HCT116 (cell line): ENCODE results near the gene KRT14. TPM values are rescaled to one million over a fixed set of nuclear protein-coding genes. Genes with fewer than 3 reads are reported as not detected.

Source experiments
- ATAC-seq: fragments of 200-7000 bp; cut with Tn5 transposase; 2 replicates; pipeline ENCODE4 v1.9.1; 2020; ENCODE audit warnings: mild to moderate bottlenecking, moderate library complexity
- Bru-seq: library from RNA; stranded (reverse); fragments of 400-500 nt; gene quantifications from one replicate; lab custom pipeline; 2021; lab: Mats Ljungman, UMichigan
- BruChase-seq, 2 experiments: library from RNA; stranded (reverse); fragments of 400-500 nt; gene quantifications; one replicate each; lab custom pipeline; 2021; lab: Mats Ljungman, UMichigan
- BruUV-seq: library from RNA; stranded (reverse); fragments of 400-500 nt; replicated peaks from 2 replicates; lab custom pipeline; 2021; lab: Mats Ljungman, UMichigan
- CTCF ChIA-PET: fragments of 300-600 bp; sonication (Branson Sonifier 250); formaldehyde crosslinking; loops from one replicate; lab custom pipeline; 2021; ENCODE audit warnings: antibody characterized with exemption; lab: Charles Lee
- POLR2A ChIA-PET: fragments of 300-600, 350-600 bp; sonication (Branson Sonifier 250); formaldehyde crosslinking; loops from one replicate; lab custom pipeline; 2021; ENCODE audit warnings: antibody characterized with exemption; lab: Charles Lee
- RAD21 ChIA-PET, 2 experiments: fragments of 300-600 bp; sonication (Branson Sonifier 250); formaldehyde crosslinking; loops; one replicate each; lab custom pipeline; 2023; ENCODE audit warnings: low total read pairs in 2 of 2; ENCODE audit not compliant: uncharacterized antibody in 2 of 2, unreplicated experiment in 2 of 2, low non-redundant PET in 1 of 2; lab: Charles Lee
- DNase-seq: peaks from one replicate; pipeline ENCODE4 v3.0.0-alpha.2; 2010; ENCODE audit warnings: low read depth, low spot score
- H2AFZ ChIP-seq: fragments of 200-600 bp; shearing (Covaris generic), sonication (generic); 2 replicates; pipeline ENCODE4 v1.6.1; 2017; ENCODE audit warnings: low read depth, mixed run types, mixed read lengths, antibody characterized with exemption, low read length; ENCODE audit not compliant: poor library complexity, severe bottlenecking
- H3K27ac ChIP-seq: 2 replicates; pipeline ENCODE4 v1.5.1; 2012; ENCODE audit warnings: low read depth, low read length
- H3K27me3 ChIP-seq: fragments of 200-600 bp; sonication (generic); 2 replicates; pipeline ENCODE4 v1.6.1; 2016; ENCODE audit warnings: mixed run types, low read length, mixed read lengths; ENCODE audit not compliant: insufficient read depth
- H3K36me3 ChIP-seq, 2 experiments: fragments of 200-500 bp in 1 of 2; fragments of 200-600 bp in 1 of 2; sonication (Bioruptor generic) in 1 of 2; sonication (generic) in 1 of 2; 2 replicates each; pipeline versions ENCODE4 v1.5.1 to v1.6.1; 2014 to 2016; ENCODE audit warnings: low read length in 2 of 2, inconsistent platforms in 1 of 2, mixed read lengths in 1 of 2, mixed run types in 1 of 2; ENCODE audit not compliant: insufficient read depth in 2 of 2, control insufficient read depth in 1 of 2
- H3K4me1 ChIP-seq, 2 experiments: fragments of 200-600 bp in 1 of 2; sonication (generic) in 1 of 2; 2 replicates each; pipeline versions ENCODE4 v1.5.1 to v1.6.1; 2012 to 2017; ENCODE audit warnings: low read length in 2 of 2, inconsistent platforms in 1 of 2, mild to moderate bottlenecking in 1 of 2, mixed read lengths in 1 of 2, mixed run types in 1 of 2, moderate library complexity in 1 of 2; ENCODE audit not compliant: insufficient read depth in 2 of 2, control insufficient read depth in 1 of 2
- H3K4me2 ChIP-seq: fragments of 200-600 bp; sonication (generic); 2 replicates; pipeline ENCODE4 v1.6.1; 2017; ENCODE audit warnings: mixed run types, low read length, mixed read lengths
- H3K4me3 ChIP-seq, 2 experiments: fragments of 200-600 bp in 1 of 2; sonication (generic) in 1 of 2; replicated peaks in 1 of 2; 2 replicates each; pipeline ENCODE4 v1.5.1; 2011 to 2016; ENCODE audit warnings: low read length in 2 of 2, control low read depth in 1 of 2, low read depth in 1 of 2, mild to moderate bottlenecking in 1 of 2, mixed read lengths in 1 of 2, mixed run types in 1 of 2
- H3K79me2 ChIP-seq: fragments of 200-600 bp; sonication (generic); 2 replicates; pipeline ENCODE4 v1.6.1; 2017; ENCODE audit warnings: mild to moderate bottlenecking, mixed run types, low read length, moderate library complexity, mixed read lengths; ENCODE audit not compliant: insufficient read depth
- H3K9ac ChIP-seq: fragments of 200-600 bp; sonication (generic); 2 replicates; pipeline ENCODE4 v1.6.1; 2016; ENCODE audit warnings: low read length, mixed read lengths
- H3K9me2 ChIP-seq: fragments of 200-600 bp; sonication (generic), shearing (Covaris generic); 2 replicates; pipeline ENCODE4 v1.6.1; 2017; ENCODE audit warnings: mixed run types, mild to moderate bottlenecking, moderate library complexity; ENCODE audit not compliant: insufficient read depth
- H3K9me3 ChIP-seq, 2 experiments: fragments of 200-500 bp in 1 of 2; fragments of 200-600 bp in 1 of 2; sonication (Bioruptor generic) in 1 of 2; sonication (generic) in 1 of 2; 2 replicates each; pipeline ENCODE4 v1.6.1; 2014 to 2017; ENCODE audit warnings: low read length in 2 of 2, mixed read lengths in 2 of 2, inconsistent platforms in 1 of 2, low read depth in 1 of 2, mild to moderate bottlenecking in 1 of 2, mixed run types in 1 of 2, moderate library complexity in 1 of 2; ENCODE audit not compliant: control insufficient read depth in 1 of 2, insufficient read depth in 1 of 2
- H4K20me1 ChIP-seq: fragments of 200-600 bp; sonication (generic), shearing (Covaris generic); 2 replicates; pipeline ENCODE4 v1.6.1; 2017; ENCODE audit warnings: mixed run types, mild to moderate bottlenecking, moderate library complexity; ENCODE audit not compliant: insufficient read depth
- ATF3 ChIP-seq: IDR thresholded peaks from 2 replicates; pipeline ENCODE4 v1.6.1; 2012
- EGR1 ChIP-seq: IDR thresholded peaks from 2 replicates; pipeline ENCODE4 v1.6.1; 2012; ENCODE audit warnings: low read depth
- ELF1 ChIP-seq: IDR thresholded peaks from 2 replicates; pipeline ENCODE4 v1.6.1; 2012; ENCODE audit warnings: low read depth, borderline replicate concordance
- EZH2 ChIP-seq: fragments of 200-600 bp; sonication (generic); IDR thresholded peaks from 2 replicates; pipeline ENCODE4 v1.6.1; 2017; ENCODE audit warnings: antibody characterized with exemption, mixed run types
- FOSL1 ChIP-seq: IDR thresholded peaks from 2 replicates; pipeline ENCODE4 v1.6.1; 2012; ENCODE audit warnings: low read depth
- POLR2A ChIP-seq: IDR thresholded peaks from 2 replicates; pipeline ENCODE4 v1.7.0; 2011; ENCODE audit warnings: borderline replicate concordance; ENCODE audit not compliant: insufficient read depth, insufficient read length; ENCODE audit errors: extremely low read depth
- SIN3A ChIP-seq: IDR thresholded peaks from 2 replicates; pipeline ENCODE4 v1.6.1; 2012; ENCODE audit warnings: low read depth
- SP1 ChIP-seq: IDR thresholded peaks from 2 replicates; pipeline ENCODE4 v1.6.1; 2012; ENCODE audit warnings: low read depth
- YY1 ChIP-seq: IDR thresholded peaks from 2 replicates; pipeline ENCODE4 v1.6.1; 2011; ENCODE audit warnings: low read length, low read depth, moderate library complexity, mild to moderate bottlenecking; ENCODE audit not compliant: insufficient replicate concordance; ENCODE audit errors: extremely low read depth
- ZNF274 ChIP-seq: fragments of 200-500 bp; sonication (Bioruptor generic); IDR thresholded peaks from 2 replicates; pipeline ENCODE4 v1.6.1; 2014; ENCODE audit warnings: mild to moderate bottlenecking, low read depth, low read length, inconsistent platforms
- intact Hi-C: fragments of 100-400 bp; cut with micrococcal nuclease; formaldehyde crosslinking; loops from 2 replicates; pipeline ENCODE4 v1.10.0; 2022
- long read RNA-seq: library from polyadenylated mRNA; unstranded; transcript quantifications from one replicate; pipeline ENCODE4 v2.0.0, GENCODE V29; 2021; ENCODE audit not compliant: unreplicated experiment
- polyA plus RNA-seq: library from polyadenylated mRNA; unstranded; fragments of >200 nt; gene quantifications from 2 replicates; pipeline ENCODE4 v1.2.1, GENCODE V29; 2012; ENCODE audit warnings: missing spikeins
- total RNA-seq: library from RNA; stranded (reverse); gene quantifications from one replicate; pipeline ENCODE4 v1.2.1, GENCODE V29; 2021; ENCODE audit not compliant: unreplicated experiment

The KRT14 gene
- not detected for total RNA-seq
- 0.09 and 0.30 TPM in 2 replicates for polyA plus RNA-seq
- not detected for Bru-seq, nascent RNA
- not detected for BruChase-seq, experiment 1, labeled RNA remaining after a 6-hour chase
- not detected for BruChase-seq, experiment 2, labeled RNA remaining after a 2-hour chase
- long read RNA-seq, result 0 reads

DNA sequence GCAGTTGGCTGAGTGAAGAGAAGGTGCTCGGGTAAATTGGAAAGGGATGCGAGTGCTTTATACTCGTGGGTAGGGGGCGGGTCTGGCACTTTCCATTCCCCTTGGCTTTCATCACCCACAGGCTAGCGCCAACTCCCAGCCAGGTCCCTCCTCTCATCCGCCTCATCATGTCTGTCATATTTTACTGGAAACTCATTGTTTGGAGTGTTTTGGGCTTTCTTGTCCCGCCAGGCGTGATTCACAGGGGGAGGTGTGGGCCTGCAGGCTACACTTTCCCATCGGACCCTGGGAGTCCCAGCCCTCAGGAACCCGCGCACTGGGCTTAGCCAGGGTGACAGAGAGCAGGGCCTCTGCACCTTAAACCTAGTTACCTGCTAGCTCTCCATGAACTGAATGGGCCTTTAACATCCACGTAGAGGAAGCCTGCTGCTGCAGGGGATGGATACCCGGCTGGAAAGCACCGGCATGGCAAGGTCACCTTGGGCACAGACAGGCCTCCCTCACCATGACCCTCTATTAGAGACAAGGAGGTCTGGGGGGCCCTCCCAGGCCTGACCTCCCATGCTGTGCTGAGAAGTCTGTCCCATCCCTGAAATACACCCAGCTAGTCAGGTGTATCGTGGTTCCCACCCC is at the start of gene KRT14:
Gene KRT14 (minus strand): TSS at position 33 of the 633 bp plus-strand sequence. CDS start 61 bp downstream, outside the sequence.
- Histone ChIP-seq H3K9me2 (no peaks in the 10 kb centered on the region), H3K36me3 (no peaks in the 10 kb centered on the region), H3K9ac (no peak within 1 kb of the TSS), H3K27ac (no peak within 1 kb of the TSS), H3K4me3 (no peak within 1 kb of the TSS), H2AFZ (no peak within 1 kb of the TSS), H3K27me3 (no peaks in the 10 kb centered on the region), H3K79me2 (no peaks in the 10 kb centered on the region), H3K4me2 (no peak within 1 kb of the TSS), H3K9me3 (no peaks in the 10 kb centered on the region), H4K20me1 (no peaks in the 10 kb centered on the region), H3K4me1 (peaks cover 0 to 8% of the 10 kb centered on the region in 2 experiments; a peak in 1 of 4 replicates)
- POLR2A ChIA-PET, result no interaction called here
- DNase-seq (no peak), ATAC-seq (no peak)
- CTCF ChIA-PET, result interaction anchor here (1.0 kb wide), 1 partner anchor 76 kb away, joined by 3 read pairs; no protein-coding TSS in a partner anchor
- RAD21 ChIA-PET, result no interaction called here
- intact Hi-C loops, result no loop called here
- TF ChIP-seq SP1 (no peak), EZH2 (no peak), YY1 (no peak), SIN3A (no peak), ZNF274 (no peak), POLR2A (no peak), ATF3 (no peak), FOSL1 (no peak), ELF1 (no peak), EGR1 (no peak)
- no TSS peak for BruUV-seq
